GM12878 (cell line): ENCODE measurements around the gene PODXL2. TPM values are rescaled to one million over a fixed set of nuclear protein-coding genes. Genes with fewer than 3 reads are reported as not detected.

Source experiments
- ATAC-seq: fragments of 200-7000 bp; cut with Tn5 transposase; 3 replicates; pipeline ENCODE4 v1.9.1; 2020; ENCODE audit warnings: mild to moderate bottlenecking, moderate library complexity
- BruUV-seq: library from RNA; stranded (reverse); fragments of 400-500 nt; replicated peaks from 2 replicates; lab custom pipeline; 2021; lab: Mats Ljungman, UMichigan
- CTCF ChIA-PET: fragments of 300-600 bp; sonication (Branson Sonifier 250); formaldehyde crosslinking; extraction: SDS; loops from one replicate; lab custom pipeline; 2021; ENCODE audit warnings: inconsistent platforms; lab: Yijun Ruan, JAX
- POLR2A ChIA-PET: fragments of 350-600 bp; formaldehyde crosslinking; extraction: SDS; loops from one replicate; lab custom pipeline; 2021; ENCODE audit warnings: inconsistent platforms; lab: Charles Lee
- RAD21 ChIA-PET: fragments of 300-600 bp; sonication (Branson Sonifier 250); formaldehyde crosslinking; loops from one replicate; lab custom pipeline; 2023; ENCODE audit warnings: antibody characterized with exemption; ENCODE audit not compliant: unreplicated experiment; lab: Charles Lee
- SMC1A ChIA-PET: fragments of 300-600 bp; sonication (Branson Sonifier 250); formaldehyde crosslinking; loops from one replicate; lab custom pipeline; 2023; ENCODE audit not compliant: unreplicated experiment, uncharacterized antibody; lab: Charles Lee
- DNase-seq: peaks from one replicate; pipeline ENCODE4 v3.0.0-alpha.2; 2011; ENCODE audit warnings: low read depth, low spot score
- FAIRE-seq: peaks from 3 replicates; lab custom pipeline; 2011; peaks lifted over from hg19 to GRCh38; lab: Jason Lieb, UNC
- H2AFZ ChIP-seq: 2 replicates; pipeline ENCODE4 v1.6.0; 2011; ENCODE audit warnings: low read depth, low read length, control low read depth; ENCODE audit not compliant: control insufficient read depth
- H3K27ac ChIP-seq: 2 replicates; pipeline ENCODE4 v1.5.1; 2011; ENCODE audit warnings: control low read depth; ENCODE audit not compliant: control insufficient read depth, insufficient read depth
- H3K27me3 ChIP-seq, 2 experiments: replicated peaks in 1 of 2; 2 replicates each; pipeline versions ENCODE4 v1.6.0 to v1.6.1; 2011; ENCODE audit warnings: low read length in 1 of 2; ENCODE audit not compliant: control insufficient read depth in 2 of 2, insufficient read depth in 2 of 2
- H3K36me3 ChIP-seq, 2 experiments: 2 replicates each; pipeline ENCODE4 v1.5.1; 2011; ENCODE audit warnings: low read length in 1 of 2; ENCODE audit not compliant: control insufficient read depth in 2 of 2, insufficient read depth in 2 of 2
- H3K4me1 ChIP-seq: 2 replicates; pipeline ENCODE4 v1.6.1; 2011; ENCODE audit warnings: mild to moderate bottlenecking, low read length, moderate library complexity, mixed read lengths; ENCODE audit not compliant: control insufficient read depth, insufficient read depth
- H3K4me2 ChIP-seq: 2 replicates; pipeline ENCODE4 v1.6.0; 2011; ENCODE audit warnings: control low read depth; ENCODE audit not compliant: control insufficient read depth, insufficient read depth
- H3K4me3 ChIP-seq: fragments of 200-600 bp; sonication (generic); 2 replicates; pipeline ENCODE4 v1.5.1; 2016
- H3K79me2 ChIP-seq: 2 replicates; pipeline ENCODE4 v1.6.0; 2011; ENCODE audit warnings: low read length; ENCODE audit not compliant: control insufficient read depth, insufficient read depth
- H3K9ac ChIP-seq: 2 replicates; pipeline ENCODE4 v1.8.0; 2011; ENCODE audit warnings: low read length, control low read depth, mixed read lengths; ENCODE audit not compliant: control insufficient read depth, insufficient read depth
- H3K9me3 ChIP-seq: replicated peaks from 3 replicates; pipeline ENCODE4 v1.5.1; 2011; ENCODE audit warnings: mild to moderate bottlenecking, low read length; ENCODE audit not compliant: control insufficient read depth, insufficient read depth
- H4K20me1 ChIP-seq: 2 replicates; pipeline ENCODE4 v1.6.0; 2011; ENCODE audit not compliant: control insufficient read depth, insufficient read depth
- MTA2 ChIP-seq: fragments of 450-650 bp; IDR thresholded peaks from 2 replicates; pipeline ENCODE4 v1.6.1; 2016; ENCODE audit warnings: low read depth, mild to moderate bottlenecking, moderate library complexity
- NR2F1 ChIP-seq: fragments of 450-650 bp; conservative IDR thresholded peaks from 2 replicates; pipeline ENCODE4 v1.6.1; 2017; ENCODE audit warnings: mild to moderate bottlenecking
- POU2F2 ChIP-seq: IDR thresholded peaks from 3 replicates; pipeline ENCODE4 v1.6.1; 2011; ENCODE audit warnings: low read depth, mild to moderate bottlenecking, low read length, borderline replicate concordance
- RAD21 ChIP-seq: IDR thresholded peaks from 2 replicates; pipeline ENCODE4 v1.6.1; 2011; ENCODE audit warnings: mild to moderate bottlenecking, low read depth, low read length, moderate library complexity; ENCODE audit not compliant: insufficient read depth
- RELA ChIP-seq: fragments of 450-650 bp; IDR thresholded peaks from 2 replicates; pipeline ENCODE4 v1.8.0; 2014; ENCODE audit warnings: borderline replicate concordance; ENCODE audit not compliant: partially characterized antibody
- RFX5 ChIP-seq: IDR thresholded peaks from 2 replicates; pipeline ENCODE4 v1.6.1; 2011; ENCODE audit warnings: low read depth, low read length, improper control_type of control experiment
- SIX5 ChIP-seq: IDR thresholded peaks from 2 replicates; pipeline ENCODE4 v1.6.1; 2011; ENCODE audit warnings: mild to moderate bottlenecking, low read depth, low read length, moderate library complexity; ENCODE audit not compliant: severe bottlenecking
- WGBS: methylation state at CpG from one replicate; pipeline ENCODE4 v1.1.6; 2016; ENCODE audit warnings: low lambda C conversion rate; ENCODE audit not compliant: insufficient replicate concordance, insufficient coverage; ENCODE audit errors: missing lambda C conversion rate; 5-methylcytosine and 5-hydroxymethylcytosine counted together
- in situ Hi-C: fragments of 300-500 bp; cut with MboI; formaldehyde crosslinking; loops from 9 replicates; pipeline ENCODE4 v1.14.3; 2018; ENCODE audit warnings: mixed read lengths
- intact Hi-C: fragments of 100-400 bp; cut with micrococcal nuclease; formaldehyde crosslinking; loops from one replicate; pipeline ENCODE4 v1.14.2; 2022; ENCODE audit not compliant: unreplicated experiment
- microRNA-seq: library from miRNA; unstranded; fragments of <30 nt; microRNA quantifications from one replicate; pipeline ENCODE4, GENCODE V29; 2018
- polyA plus RNA-seq, 11 experiments: library from polyadenylated mRNA; depleted of rRNA in 4 of 11; unstranded in 6 of 11; stranded (reverse) in 5 of 11; fragments of >200 nt; fragmentation: Nextera tagmentation in 4 of 11; fragmentation: Illumina TruSeq in 1 of 11; extraction: Ambion mirVana in 4 of 11; extraction: Trizol in 1 of 11; gene quantifications; 1 replicate in 1 of 11; 2 replicates in 10 of 11; pipeline versions ENCODE4 v1.2.1 to v1.2.3, GENCODE V29; 2011 to 2016; ENCODE audit warnings: inconsistent platforms in 2 of 11, missing spikeins in 2 of 11, low read depth in 1 of 11
- small RNA-seq: library from RNA; depleted of rRNA; stranded (forward); fragments of <200 nt; gene quantifications from one replicate; pipeline ENCODE3, GENCODE V24; 2014
- total RNA-seq, 4 experiments: library from RNA; depleted of rRNA in 3 of 4; stranded (reverse); fragments of >200 nt in 3 of 4; fragmentation: Illumina TruSeq in 1 of 4; extraction: Trizol in 1 of 4; gene quantifications; 2 replicates each; pipeline versions ENCODE4 v1.2.1 to v1.2.3, GENCODE V29; 2013 to 2021
- TF ChIP-seq, protein P1 (sequence below): fragments of 450-650 bp; formaldehyde crosslinking; IDR thresholded peaks from 2 replicates; pipeline ENCODE4 v1.5.0; 2022; ENCODE audit warnings: mild to moderate bottlenecking, missing genetic modification characterization

Gene PODXL2
- total and polyA plus RNA-seq, 10 of the 15 experiments (the other 5 are each of a cell fraction or from before 2014, with no cell fraction given): 0.03 to 24.4 (median 13.6) TPM; not detected in 2

DNA sequence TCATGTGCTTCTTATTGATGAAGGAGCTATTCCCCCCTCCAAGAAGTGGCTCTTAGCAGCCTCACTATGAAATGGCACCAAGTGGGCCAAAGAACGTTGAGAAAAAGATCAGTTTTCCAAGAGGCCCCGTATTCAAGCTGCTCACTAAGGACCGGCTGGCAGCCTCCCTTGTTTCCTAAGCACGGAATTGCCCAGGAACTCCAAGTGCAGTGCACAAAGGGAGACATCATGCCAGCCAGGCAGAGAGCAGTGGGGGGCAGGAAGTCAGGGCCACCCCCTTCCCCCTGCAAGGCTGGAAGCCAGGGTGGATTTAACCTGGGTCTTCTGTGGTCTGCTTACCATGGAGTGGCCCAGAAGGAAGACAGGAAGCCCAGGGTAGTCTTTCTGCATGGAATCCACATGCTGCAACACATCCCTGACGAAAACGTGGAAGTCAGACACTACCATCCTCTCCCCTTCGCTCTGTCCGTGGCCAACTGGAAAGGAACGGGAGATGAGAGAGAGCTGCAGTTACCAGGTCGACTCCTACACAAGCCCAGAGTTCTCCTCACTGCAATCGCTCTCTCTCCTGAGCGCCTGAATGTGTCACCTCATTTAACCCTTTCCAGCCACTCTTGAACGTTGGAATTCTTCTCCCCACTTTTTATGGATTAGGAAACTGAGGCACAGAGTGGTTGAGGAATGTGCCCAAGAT is 93.3 kb downstream of the PODXL2 start:
- Histone ChIP-seq H4K20me1 (no peaks in the 10 kb centered on the region), H3K79me2 (peaks cover 11% of the 10 kb centered on the region), H3K9ac (no peak overlapping the region), H3K27me3 (no peaks in the 10 kb centered on the region), H3K4me3 (no peak overlapping the region), H3K27ac (no peak overlapping the region), H3K4me1 (peaks cover 6% of the 10 kb centered on the region; the same call in 1 of the 2 replicates), H3K4me2 (no peak overlapping the region), H3K9me3 (no peaks in the 10 kb centered on the region), H2AFZ (no peak overlapping the region), H3K36me3 (peaks cover 18 to 27% of the 10 kb centered on the region in 2 experiments)
- ChIA-PET CTCF (no interaction called here), RAD21 (no interaction called here), SMC1A (no interaction called here), POLR2A (no interaction called here)
- ATAC-seq (no peak), FAIRE-seq (no peak), DNase-seq (no peak)
- intact Hi-C loops: no loop called here
- BruUV-seq: no TSS peak
- in situ Hi-C loops: no loop called here
- 78% methylated on average over 13 of the region's 13 CpGs for WGBS
- no peak for TF ChIP-seq SIX5
- no peak for TF ChIP-seq POU2F2
- TF ChIP-seq RAD21: no peak
- no peak for TF ChIP-seq RFX5
- TF ChIP-seq, protein P1, sequence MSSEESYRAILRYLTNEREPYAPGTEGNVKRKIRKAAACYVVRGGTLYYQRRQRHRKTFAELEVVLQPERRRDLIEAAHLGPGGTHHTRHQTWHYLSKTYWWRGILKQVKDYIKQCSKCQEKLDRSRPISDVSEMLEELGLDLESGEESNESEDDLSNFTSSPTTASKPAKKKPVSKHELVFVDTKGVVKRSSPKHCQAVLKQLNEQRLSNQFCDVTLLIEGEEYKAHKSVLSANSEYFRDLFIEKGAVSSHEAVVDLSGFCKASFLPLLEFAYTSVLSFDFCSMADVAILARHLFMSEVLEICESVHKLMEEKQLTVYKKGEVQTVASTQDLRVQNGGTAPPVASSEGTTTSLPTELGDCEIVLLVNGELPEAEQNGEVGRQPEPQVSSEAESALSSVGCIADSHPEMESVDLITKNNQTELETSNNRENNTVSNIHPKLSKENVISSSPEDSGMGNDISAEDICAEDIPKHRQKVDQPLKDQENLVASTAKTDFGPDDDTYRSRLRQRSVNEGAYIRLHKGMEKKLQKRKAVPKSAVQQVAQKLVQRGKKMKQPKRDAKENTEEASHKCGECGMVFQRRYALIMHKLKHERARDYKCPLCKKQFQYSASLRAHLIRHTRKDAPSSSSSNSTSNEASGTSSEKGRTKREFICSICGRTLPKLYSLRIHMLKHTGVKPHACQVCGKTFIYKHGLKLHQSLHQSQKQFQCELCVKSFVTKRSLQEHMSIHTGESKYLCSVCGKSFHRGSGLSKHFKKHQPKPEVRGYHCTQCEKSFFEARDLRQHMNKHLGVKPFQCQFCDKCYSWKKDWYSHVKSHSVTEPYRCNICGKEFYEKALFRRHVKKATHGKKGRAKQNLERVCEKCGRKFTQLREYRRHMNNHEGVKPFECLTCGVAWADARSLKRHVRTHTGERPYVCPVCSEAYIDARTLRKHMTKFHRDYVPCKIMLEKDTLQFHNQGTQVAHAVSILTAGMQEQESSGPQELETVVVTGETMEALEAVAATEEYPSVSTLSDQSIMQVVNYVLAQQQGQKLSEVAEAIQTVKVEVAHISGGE (CRISPR knock-in tag): no peak
- no peak for TF ChIP-seq NR2F1
- TF ChIP-seq MTA2: no peak
- no peak for TF ChIP-seq RELA

Small RNA genes within 50 kb of the gene (microRNA-seq; reads per million reads assigned to microRNA genes)
- 15.1 reads per million, percentile 50 among the genes with 10 or more reads in this experiment for gene MIR7976

Small RNA genes within 50 kb of the gene (small RNA-seq; reads per million reads assigned to genes)
- 1.8 reads per million, percentile 58 among the genes with 10 or more reads in this experiment for gene MIR7976

Other genes with a start within 250 kb of the PODXL2 start
- gene TPRA1, start 38.5 kb upstream of the PODXL2 start, total RNA-seq (2014; rRNA removed): 32.7 and 35.7 TPM in 2 replicates
- 11.1 and 11.4 TPM in 2 replicates for gene TPRA1, start 38.5 kb upstream of the PODXL2 start, total RNA-seq (2014; rRNA removed; fragmentation: Illumina TruSeq; extraction: Trizol)
- gene TPRA1, start 38.5 kb upstream of the PODXL2 start, total RNA-seq (2021): 24.4 and 30.4 TPM in 2 replicates
- 9.8 and 22.9 TPM in 2 replicates for gene TPRA1, start 38.5 kb upstream of the PODXL2 start, polyA plus RNA-seq (2011; rRNA removed)
- gene TPRA1, start 38.5 kb upstream of the PODXL2 start, polyA plus RNA-seq (2014; fragmentation: Illumina TruSeq; extraction: Trizol): 4.2 and 12.8 TPM in 2 replicates
- 1 to 10 TPM; 1.8 to 3.6 TPM for gene TPRA1, start 38.5 kb upstream of the PODXL2 start, polyA plus RNA-seq (2014; fragmentation: Nextera tagmentation; extraction: Ambion mirVana)
- 33.3 and 33.7 TPM in 2 replicates for gene TPRA1, start 38.5 kb upstream of the PODXL2 start, polyA plus RNA-seq (2014; rRNA removed)
- 10 to 100 TPM; 34.2 to 39.6 TPM for gene TPRA1, start 38.5 kb upstream of the PODXL2 start, polyA plus RNA-seq (2016; fragmentation: Nextera tagmentation; extraction: Ambion mirVana)
- gene MCM2, start 30.8 kb upstream of the PODXL2 start, total RNA-seq (2014; rRNA removed): 210 and 229 TPM in 2 replicates
- gene MCM2, start 30.8 kb upstream of the PODXL2 start, total RNA-seq (2014; rRNA removed; fragmentation: Illumina TruSeq; extraction: Trizol): 89.8 and 107 TPM in 2 replicates
- gene MCM2, start 30.8 kb upstream of the PODXL2 start, total RNA-seq (2021): 218 and 229 TPM in 2 replicates
- gene MCM2, start 30.8 kb upstream of the PODXL2 start, polyA plus RNA-seq (2011; rRNA removed): 79.0 and 170 TPM in 2 replicates
- gene MCM2, start 30.8 kb upstream of the PODXL2 start, polyA plus RNA-seq (2014; fragmentation: Illumina TruSeq; extraction: Trizol): 38.9 and 88.2 TPM in 2 replicates
- gene MCM2, start 30.8 kb upstream of the PODXL2 start, polyA plus RNA-seq (2014; fragmentation: Nextera tagmentation; extraction: Ambion mirVana): 10 to 100 TPM in 1 of 2 experiments, 1 to 10 TPM in 1; 8.6 to 14.4 TPM
- 140 and 167 TPM in 2 replicates for gene MCM2, start 30.8 kb upstream of the PODXL2 start, polyA plus RNA-seq (2014; rRNA removed)
- gene MCM2, start 30.8 kb upstream of the PODXL2 start, polyA plus RNA-seq (2016; fragmentation: Nextera tagmentation; extraction: Ambion mirVana): 100 to 1,000 TPM; 200 to 222 TPM
- 5.7 and 7.1 TPM in 2 replicates for gene ABTB1, start 43.8 kb downstream of the PODXL2 start, total RNA-seq (2014; rRNA removed)
- 1.9 and 2.1 TPM in 2 replicates for gene ABTB1, start 43.8 kb downstream of the PODXL2 start, total RNA-seq (2014; rRNA removed; fragmentation: Illumina TruSeq; extraction: Trizol)
- 10.1 and 10.6 TPM in 2 replicates for gene ABTB1, start 43.8 kb downstream of the PODXL2 start, total RNA-seq (2021)
- gene ABTB1, start 43.8 kb downstream of the PODXL2 start, polyA plus RNA-seq (2011; rRNA removed): 4.1 and 7.2 TPM in 2 replicates
- gene ABTB1, start 43.8 kb downstream of the PODXL2 start, polyA plus RNA-seq (2014; fragmentation: Illumina TruSeq; extraction: Trizol): 1.0 and 2.4 TPM in 2 replicates
- under 1 TPM; 0.11 to 0.31 TPM for gene ABTB1, start 43.8 kb downstream of the PODXL2 start, polyA plus RNA-seq (2014; fragmentation: Nextera tagmentation; extraction: Ambion mirVana)
- gene ABTB1, start 43.8 kb downstream of the PODXL2 start, polyA plus RNA-seq (2014; rRNA removed): 10.2 and 12.9 TPM in 2 replicates
- gene ABTB1, start 43.8 kb downstream of the PODXL2 start, polyA plus RNA-seq (2016; fragmentation: Nextera tagmentation; extraction: Ambion mirVana): 1 to 10 TPM; 7.7 to 9.2 TPM
- gene MGLL, start 193.3 kb downstream of the PODXL2 start, total RNA-seq (2014; rRNA removed): 70.6 and 76.8 TPM in 2 replicates
- gene MGLL, start 193.3 kb downstream of the PODXL2 start, total RNA-seq (2014; rRNA removed; fragmentation: Illumina TruSeq; extraction: Trizol): 40.5 and 44.9 TPM in 2 replicates
- gene MGLL, start 193.3 kb downstream of the PODXL2 start, total RNA-seq (2021): 103 and 112 TPM in 2 replicates
- gene MGLL, start 193.3 kb downstream of the PODXL2 start, polyA plus RNA-seq (2011; rRNA removed): 35.1 and 70.0 TPM in 2 replicates
- 41.3 and 72.2 TPM in 2 replicates for gene MGLL, start 193.3 kb downstream of the PODXL2 start, polyA plus RNA-seq (2014; fragmentation: Illumina TruSeq; extraction: Trizol)
- gene MGLL, start 193.3 kb downstream of the PODXL2 start, polyA plus RNA-seq (2014; fragmentation: Nextera tagmentation; extraction: Ambion mirVana): 10 to 100 TPM; 49.1 to 73.6 TPM
- 65.1 and 74.2 TPM in 2 replicates for gene MGLL, start 193.3 kb downstream of the PODXL2 start, polyA plus RNA-seq (2014; rRNA removed)
- gene MGLL, start 193.3 kb downstream of the PODXL2 start, polyA plus RNA-seq (2016; fragmentation: Nextera tagmentation; extraction: Ambion mirVana): 100 to 1,000 TPM; 170 to 177 TPM